ENCODE data around the gene MAP3K3.

MAP3K3 gene

DNA sequence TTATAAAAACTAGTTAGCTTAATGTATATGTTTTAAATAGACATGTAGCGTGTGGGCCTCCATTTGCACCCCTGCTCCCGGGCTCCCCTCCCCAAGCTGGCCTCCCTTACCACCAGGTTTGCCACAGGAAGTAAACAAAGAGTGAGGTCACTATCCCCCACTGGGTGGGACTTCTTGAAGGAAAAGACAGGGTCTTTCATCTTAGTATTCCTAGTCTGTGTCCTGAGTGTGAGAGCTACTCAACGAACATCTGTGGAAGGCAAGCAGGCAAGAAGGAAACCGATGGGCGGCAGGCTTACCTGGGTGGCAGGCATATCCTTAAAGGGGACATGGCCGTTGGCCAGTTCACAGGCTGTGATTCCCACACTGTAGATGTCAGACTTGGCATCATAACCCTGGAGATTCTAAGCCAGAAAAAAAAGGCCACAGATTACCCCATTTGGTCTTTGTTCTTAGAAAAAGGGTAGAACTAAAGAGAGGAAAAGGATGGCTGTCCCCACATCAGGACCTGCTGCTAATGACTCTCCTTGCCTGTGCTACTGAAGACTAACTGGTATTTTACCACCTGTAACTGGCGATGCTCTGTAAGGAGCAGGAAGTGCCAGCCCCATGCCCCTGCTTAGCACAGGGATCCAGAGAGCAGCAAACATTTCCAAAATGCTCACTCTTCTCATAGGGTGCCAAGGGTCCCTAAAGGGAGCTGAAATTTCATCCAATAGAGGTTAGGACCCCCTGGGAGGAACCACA, 84.3 kb downstream of the MAP3K3 start:
- H3K36me3 ChIP-seq = peaks cover 52% of the 10 kb centered on the region

DNA sequence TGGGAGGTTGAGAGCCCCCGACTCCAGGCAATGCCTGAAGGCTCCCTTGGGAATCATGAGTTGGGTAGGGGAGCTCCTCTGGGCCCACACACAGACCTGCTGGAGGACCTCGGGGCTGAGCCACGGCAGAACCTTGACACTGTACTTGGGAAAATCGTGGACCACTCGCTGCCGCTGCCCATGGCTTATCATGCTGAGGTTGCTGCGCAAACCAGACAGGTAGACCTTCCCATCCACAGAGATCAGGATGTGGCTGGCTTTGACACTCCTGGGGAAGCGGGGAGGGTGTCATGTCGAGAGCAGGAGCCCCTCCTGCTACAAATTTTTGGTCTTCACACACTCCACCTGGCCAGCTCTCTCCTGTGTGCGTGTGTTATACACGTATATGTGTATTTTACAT, 84.9 kb downstream of the MAP3K3 start:
- H3K9me3 ChIP-seq (ENCODE audit: severe bottlenecking) = no peaks in the 10 kb centered on the region
- H3K4me3 ChIP-seq (ENCODE audit: low read depth, low read length) = no peak overlapping the region
- no peak for DNase-seq
- TF ChIP-seq, protein P1, sequence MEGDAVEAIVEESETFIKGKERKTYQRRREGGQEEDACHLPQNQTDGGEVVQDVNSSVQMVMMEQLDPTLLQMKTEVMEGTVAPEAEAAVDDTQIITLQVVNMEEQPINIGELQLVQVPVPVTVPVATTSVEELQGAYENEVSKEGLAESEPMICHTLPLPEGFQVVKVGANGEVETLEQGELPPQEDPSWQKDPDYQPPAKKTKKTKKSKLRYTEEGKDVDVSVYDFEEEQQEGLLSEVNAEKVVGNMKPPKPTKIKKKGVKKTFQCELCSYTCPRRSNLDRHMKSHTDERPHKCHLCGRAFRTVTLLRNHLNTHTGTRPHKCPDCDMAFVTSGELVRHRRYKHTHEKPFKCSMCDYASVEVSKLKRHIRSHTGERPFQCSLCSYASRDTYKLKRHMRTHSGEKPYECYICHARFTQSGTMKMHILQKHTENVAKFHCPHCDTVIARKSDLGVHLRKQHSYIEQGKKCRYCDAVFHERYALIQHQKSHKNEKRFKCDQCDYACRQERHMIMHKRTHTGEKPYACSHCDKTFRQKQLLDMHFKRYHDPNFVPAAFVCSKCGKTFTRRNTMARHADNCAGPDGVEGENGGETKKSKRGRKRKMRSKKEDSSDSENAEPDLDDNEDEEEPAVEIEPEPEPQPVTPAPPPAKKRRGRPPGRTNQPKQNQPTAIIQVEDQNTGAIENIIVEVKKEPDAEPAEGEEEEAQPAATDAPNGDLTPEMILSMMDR (IDR thresholded peaks at IDR 0.05; ENCODE audit: low read depth, low read length) = no peak
- H3K27ac ChIP-seq = no peak overlapping the region
- H3K27me3 ChIP-seq (ENCODE audit: insufficient read depth, low read depth, severe bottlenecking) = no peaks in the 10 kb centered on the region
- peaks cover 57% of the 10 kb centered on the region for H3K36me3 ChIP-seq

More for the DNA sequence above, 84.3 kb downstream of the MAP3K3 start:
- Histone ChIP-seq H3K9me3 (ENCODE audit: severe bottlenecking) (no peaks in the 10 kb centered on the region), H3K4me3 (ENCODE audit: low read depth, low read length) (no peak overlapping the region), H3K27me3 (ENCODE audit: insufficient read depth, low read depth, severe bottlenecking) (no peaks in the 10 kb centered on the region), H3K27ac (no peak overlapping the region)
- TF ChIP-seq, protein P1 (IDR thresholded peaks at IDR 0.05; ENCODE audit: low read depth, low read length) = no peak
- no peak for DNase-seq

DNA sequence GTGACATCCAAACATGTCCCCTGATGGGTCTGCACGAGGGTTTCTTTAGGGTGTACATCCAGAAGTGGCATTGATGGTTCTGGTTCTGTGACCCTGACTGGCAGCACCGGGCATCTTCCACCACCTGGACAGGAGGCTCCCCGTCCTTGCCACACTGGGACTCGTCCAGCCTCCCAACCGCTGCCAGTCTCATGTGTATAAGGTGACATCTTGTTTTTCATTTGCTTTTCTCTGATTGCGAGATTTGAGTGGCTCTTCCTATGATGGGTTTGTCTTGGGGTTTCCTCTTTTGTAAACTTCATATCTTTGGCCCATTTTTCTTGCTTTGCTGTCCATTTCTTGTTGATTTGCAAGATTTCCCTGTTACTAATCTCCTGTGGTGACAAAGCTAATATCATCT, 86.9 kb downstream of the MAP3K3 start:
- H3K36me3 ChIP-seq = peaks cover 53% of the 10 kb centered on the region
- no peak overlapping the region for H3K4me3 ChIP-seq (ENCODE audit: low read depth, low read length)
- DNase-seq = no peak
- no peaks in the 10 kb centered on the region for H3K9me3 ChIP-seq (ENCODE audit: severe bottlenecking)
- H3K27ac ChIP-seq = no peak overlapping the region
- H3K27me3 ChIP-seq (ENCODE audit: insufficient read depth, low read depth, severe bottlenecking) = no peaks in the 10 kb centered on the region
- TF ChIP-seq, protein P1 (IDR thresholded peaks at IDR 0.05; ENCODE audit: low read depth, low read length) = no peak

DNA sequence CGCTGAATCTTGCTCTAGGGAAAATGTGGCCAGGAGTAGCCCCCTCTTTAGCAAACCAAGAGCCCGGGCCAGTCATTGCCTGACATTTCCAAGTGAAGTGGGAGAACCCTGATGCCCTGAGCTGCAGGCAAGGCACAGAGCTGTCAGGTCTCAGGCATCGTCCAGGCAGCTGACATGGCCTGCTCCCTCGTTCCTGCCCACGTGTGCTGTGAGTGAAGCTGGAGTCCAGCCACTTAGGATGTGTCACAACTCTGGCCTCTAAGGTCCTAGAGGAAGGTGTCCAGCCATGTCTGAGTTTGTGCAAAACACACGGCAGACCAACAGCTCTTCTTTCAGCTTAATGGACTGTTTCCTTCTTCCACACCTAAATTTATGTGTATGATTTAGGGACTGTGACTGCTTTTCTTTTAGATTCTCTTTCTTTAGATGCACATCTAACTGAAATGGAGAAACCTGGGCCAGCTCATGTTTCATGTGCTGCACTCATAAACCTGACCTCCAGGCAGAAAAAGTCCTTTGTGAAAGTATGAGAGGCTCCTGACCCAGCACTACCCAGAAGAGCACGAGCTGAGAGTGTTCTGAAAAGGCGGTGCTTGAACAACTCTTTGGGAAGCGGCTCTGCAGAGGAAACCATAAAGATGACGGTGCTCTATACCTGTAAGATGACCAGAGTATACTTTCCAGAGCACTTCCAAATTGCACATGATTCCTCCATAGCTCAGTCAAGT, 92.5 kb downstream of the MAP3K3 start:
- TF ChIP-seq, protein P1 (IDR thresholded peaks at IDR 0.05; ENCODE audit: low read depth, low read length) = no peak
- no peak for DNase-seq
- no peak overlapping the region for H3K4me3 ChIP-seq (ENCODE audit: low read depth, low read length)
- H3K9me3 ChIP-seq (ENCODE audit: severe bottlenecking) = no peaks in the 10 kb centered on the region
- H3K27me3 ChIP-seq (ENCODE audit: insufficient read depth, low read depth, severe bottlenecking) = no peaks in the 10 kb centered on the region
- peaks cover 39% of the 10 kb centered on the region for H3K36me3 ChIP-seq
- no peak overlapping the region for H3K27ac ChIP-seq

DNA sequence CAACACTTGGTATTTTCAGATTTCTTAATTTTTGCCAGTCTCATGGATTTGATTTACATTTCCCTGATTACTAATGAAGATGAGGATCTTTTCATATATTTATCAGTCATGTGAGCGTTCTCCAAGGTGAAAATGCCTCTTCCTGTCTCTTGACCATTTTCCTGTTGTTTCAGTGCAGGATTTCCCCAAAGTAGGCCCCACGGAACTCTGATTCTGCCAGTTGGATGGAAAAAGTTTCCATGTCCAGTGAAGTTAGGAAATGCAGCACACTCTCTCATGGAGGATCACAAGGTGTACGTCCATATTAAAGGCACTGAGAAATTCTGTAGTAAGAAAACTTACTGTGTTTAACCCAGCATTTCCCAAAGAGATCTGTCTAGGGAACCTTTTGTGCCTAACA, 94.2 kb downstream of the MAP3K3 start:
- H3K27me3 ChIP-seq (ENCODE audit: insufficient read depth, low read depth, severe bottlenecking) = no peaks in the 10 kb centered on the region
- H3K27ac ChIP-seq = no peak overlapping the region
- peaks cover 26% of the 10 kb centered on the region for H3K36me3 ChIP-seq
- no peak overlapping the region for H3K4me3 ChIP-seq (ENCODE audit: low read depth, low read length)
- TF ChIP-seq, protein P1 (IDR thresholded peaks at IDR 0.05; ENCODE audit: low read depth, low read length) = no peak
- DNase-seq = no peak
- no peaks in the 10 kb centered on the region for H3K9me3 ChIP-seq (ENCODE audit: severe bottlenecking)
